ENCODE results near the gene SLC66A1. TPM values are rescaled to one million over a fixed set of nuclear protein-coding genes. Genes with fewer than 3 reads are reported as not detected.
A peak's percentile ranks its signal among the peaks of the same experiment; 100 is the strongest.

The SLC66A1 gene
- total and polyA plus RNA-seq, 9 of the 15 experiments (the other 6 are each of a cell fraction or from before 2014, with no cell fraction given), result 1.2 to 40.8 (median 18.6) TPM

- TF ChIP-seq SMAD3 (CRISPR knock-in tag; conservative IDR thresholded peaks at IDR 0.05) (no peak), TCF3 (CRISPR knock-in tag; IDR thresholded peaks at IDR 0.05) (peak; percentile 54; the same call in 1 of the 2 replicates), ZNF449 (CRISPR knock-in tag; IDR thresholded peaks at IDR 0.05) (no peak), ZBTB7A (IDR thresholded peaks at IDR 0.05; ENCODE audit: borderline replicate concordance, control insufficient read depth, low read depth, low read length) (no peak), MAZ (CRISPR knock-in tag; conservative IDR thresholded peaks at IDR 0.05 in 1 of 2, IDR thresholded peaks at IDR 0.05 in 1 of 2) (no peak), RBM39 (optimal IDR thresholded peaks at IDR 0.05; ENCODE audit: low read depth, low read length) (no peak), BRF1 (IDR thresholded peaks at IDR 0.05; ENCODE audit: borderline replicate concordance, extremely low read depth, insufficient read length) (no peak), PHF21A (IDR thresholded peaks at IDR 0.05; ENCODE audit: borderline replicate concordance, low read depth) (no peak), SPI1 (IDR thresholded peaks at IDR 0.05; ENCODE audit: borderline replicate concordance, low read depth, low read length) (no peak), CHAMP1 (IDR thresholded peaks at IDR 0.05) (no peak), CGGBP1 (CRISPR knock-in tag; IDR thresholded peaks at IDR 0.05) (no peak), ZFP30 (CRISPR knock-in tag; IDR thresholded peaks at IDR 0.05; ENCODE audit: borderline replicate concordance) (no peak), IFI16 (CRISPR knock-in tag; IDR thresholded peaks at IDR 0.05) (no peak), ZNF280B (CRISPR knock-in tag; IDR thresholded peaks at IDR 0.05) (no peak), BHLHE40 (IDR thresholded peaks at IDR 0.05; ENCODE audit: low read length) (peak; percentile 98), ZZZ3 (IDR thresholded peaks at IDR 0.05) (no peak), STAT6 (CRISPR knock-in tag; IDR thresholded peaks at IDR 0.05) (no peak), RCOR1 (IDR thresholded peaks at IDR 0.05; ENCODE audit: borderline replicate concordance in 1 of 2, low read depth in 2 of 2, low read length in 2 of 2) (peak in 1 of 2 experiments; percentile 82; a peak in 2 of 4 replicates)
- TF ChIP-seq, protein P1, sequence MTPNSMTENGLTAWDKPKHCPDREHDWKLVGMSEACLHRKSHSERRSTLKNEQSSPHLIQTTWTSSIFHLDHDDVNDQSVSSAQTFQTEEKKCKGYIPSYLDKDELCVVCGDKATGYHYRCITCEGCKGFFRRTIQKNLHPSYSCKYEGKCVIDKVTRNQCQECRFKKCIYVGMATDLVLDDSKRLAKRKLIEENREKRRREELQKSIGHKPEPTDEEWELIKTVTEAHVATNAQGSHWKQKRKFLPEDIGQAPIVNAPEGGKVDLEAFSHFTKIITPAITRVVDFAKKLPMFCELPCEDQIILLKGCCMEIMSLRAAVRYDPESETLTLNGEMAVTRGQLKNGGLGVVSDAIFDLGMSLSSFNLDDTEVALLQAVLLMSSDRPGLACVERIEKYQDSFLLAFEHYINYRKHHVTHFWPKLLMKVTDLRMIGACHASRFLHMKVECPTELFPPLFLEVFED (CRISPR knock-in tag; conservative IDR thresholded peaks at IDR 0.05), result no peak
These were observed 1.5 kb downstream of the SLC66A1 start (continued) for GRCh38 chr1:19313636-19313959.

Measured in K562 (cell line).